C4-2B (cell line): ENCODE data around the gene MRPS18B.
A peak's percentile ranks its signal among the peaks of the same experiment; 100 is the strongest.

Experiments
- H3K27ac ChIP-seq: fragments of 450-650 bp; 2 replicates; pipeline ENCODE4 v1.5.1; 2017
- CTCF ChIP-seq: fragments of 450-650 bp; conservative IDR thresholded peaks from 2 replicates; pipeline ENCODE4 v1.5.1; 2017; ENCODE audit warnings: mild to moderate bottlenecking
- ZFX ChIP-seq: fragments of 450-650 bp; IDR thresholded peaks from 2 replicates; pipeline ENCODE4 v1.6.1; 2017

The MRPS18B gene

GRCh38 chr6:30614044-30614842 lies 3.4 kb upstream of the MRPS18B start:
- TF ChIP-seq CTCF: no peak
- no peak for TF ChIP-seq ZFX
- peak overlapping the region; percentile 60; the same call in 1 of the 2 replicates for H3K27ac ChIP-seq

- no peak for TF ChIP-seq CTCF
- no peak for TF ChIP-seq ZFX
These were observed 2.8 kb upstream of the MRPS18B start for GRCh38 chr6:30614843-30615218.

GRCh38 chr6:30615219-30615957 lies 2.3 kb upstream of the MRPS18B start:
- peak overlapping the region; percentile 60; the same call in 1 of the 2 replicates for H3K27ac ChIP-seq
- no peak for TF ChIP-seq ZFX
- no peak for TF ChIP-seq CTCF

More at GRCh38 chr6:30614843-30615218, 2.8 kb upstream of the MRPS18B start:
- peak overlapping the region; percentile 60; the same call in 1 of the 2 replicates for H3K27ac ChIP-seq

GRCh38 chr6:30615958-30616810 lies 1.5 kb upstream of the MRPS18B start:
- H3K27ac ChIP-seq: peak overlapping the region; percentile 87
- TF ChIP-seq ZFX (no peak), CTCF (no peak)

- no peak for TF ChIP-seq CTCF
- TF ChIP-seq ZFX: no peak
These were observed 652 bp upstream of the MRPS18B start, which contains the start of gene PPP1R10 for GRCh38 chr6:30616811-30617564. Gene PPP1R10 (minus strand): TSS chr6:30617243. CDS start chr6:30609944, 7,299 bp downstream.

GRCh38 chr6:30618270-30618797 lies 694 bp downstream of the MRPS18B start:
- peak overlapping the region; percentile 87 for H3K27ac ChIP-seq
- TF ChIP-seq CTCF: no peak
- no peak for TF ChIP-seq ZFX

More at GRCh38 chr6:30616811-30617564, 652 bp upstream of the MRPS18B start, which contains the start of gene PPP1R10:
- H3K27ac ChIP-seq: peak within 1 kb of the TSS; percentile 87
